H9 (cell line): ENCODE measurements around the gene TPSB2. TPM values are rescaled to one million over a fixed set of nuclear protein-coding genes. Genes with fewer than 3 reads are reported as not detected.
A peak's percentile ranks its signal among the peaks of the same experiment; 100 is the strongest.

Experiments used
- DNase-seq: peaks from one replicate; pipeline ENCODE4 v3.0.0-alpha.2; 2017
- H2AFZ ChIP-seq: one replicate; pipeline ENCODE4 v1.6.1; 2013; ENCODE audit warnings: mild to moderate bottlenecking, low read length, control low read depth, moderate library complexity
- H2AK5ac ChIP-seq: 2 replicates; pipeline ENCODE4 v1.6.1; 2013; ENCODE audit warnings: low read length, control low read depth, mixed read lengths; ENCODE audit not compliant: insufficient read length
- H2BK120ac ChIP-seq: one replicate; pipeline ENCODE4 v1.6.1; 2013; ENCODE audit warnings: low read depth, mild to moderate bottlenecking, low read length, control low read depth, inconsistent platforms; ENCODE audit not compliant: poor library complexity, severe bottlenecking
- H2BK12ac ChIP-seq: 2 replicates; pipeline ENCODE4 v1.6.1; 2013; ENCODE audit warnings: low read length, control low read depth, mixed read lengths, low read depth; ENCODE audit not compliant: insufficient read length
- H2BK15ac ChIP-seq: 2 replicates; pipeline ENCODE4 v1.6.1; 2013; ENCODE audit warnings: low read depth, low read length, control low read depth
- H2BK20ac ChIP-seq: one replicate; pipeline ENCODE4 v1.6.1; 2013; ENCODE audit warnings: low read depth, mild to moderate bottlenecking, low read length, control low read depth, inconsistent platforms; ENCODE audit not compliant: poor library complexity, severe bottlenecking
- H2BK5ac ChIP-seq: 2 replicates; pipeline ENCODE4 v1.6.1; 2013; ENCODE audit warnings: low read length, control low read depth, mixed read lengths; ENCODE audit not compliant: insufficient read length
- H3K14ac ChIP-seq: 2 replicates; pipeline ENCODE4 v1.6.1; 2013; ENCODE audit warnings: low read length, control low read depth; ENCODE audit not compliant: insufficient read depth
- H3K18ac ChIP-seq: 2 replicates; pipeline ENCODE4 v1.6.1; 2013; ENCODE audit warnings: low read depth, mild to moderate bottlenecking, mixed read lengths, low read length, control low read depth; ENCODE audit not compliant: insufficient read length
- H3K23ac ChIP-seq: 2 replicates; pipeline ENCODE4 v1.6.1; 2013; ENCODE audit warnings: low read length, control low read depth, mixed read lengths, low read depth; ENCODE audit not compliant: insufficient read length
- H3K23me2 ChIP-seq: 2 replicates; pipeline ENCODE4 v1.6.1; 2013; ENCODE audit warnings: low read depth, mild to moderate bottlenecking, mixed read lengths, low read length, control low read depth; ENCODE audit not compliant: insufficient read length, poor library complexity, severe bottlenecking
- H3K27ac ChIP-seq: 2 replicates; pipeline ENCODE4 v1.5.1; 2013; ENCODE audit warnings: low read length, control low read depth, mixed read lengths, low read depth; ENCODE audit not compliant: insufficient read length
- H3K27me3 ChIP-seq: 2 replicates; pipeline ENCODE4 v1.6.1; 2013; ENCODE audit warnings: low read length, control low read depth, inconsistent platforms; ENCODE audit not compliant: insufficient read depth
- H3K4ac ChIP-seq: 2 replicates; pipeline ENCODE4 v1.6.1; 2013; ENCODE audit warnings: low read depth, mild to moderate bottlenecking, control low read depth, inconsistent platforms, low read length, moderate library complexity
- H3K4me1 ChIP-seq: 2 replicates; pipeline ENCODE4 v1.6.1; 2013; ENCODE audit warnings: low read length, control low read depth, inconsistent platforms; ENCODE audit not compliant: insufficient read depth
- H3K4me2 ChIP-seq: 2 replicates; pipeline ENCODE4 v1.6.1; 2013; ENCODE audit warnings: low read length, control low read depth, mixed read lengths; ENCODE audit not compliant: insufficient read length, insufficient read depth
- H3K56ac ChIP-seq: 2 replicates; pipeline ENCODE4 v1.6.1; 2013; ENCODE audit warnings: low read depth, mild to moderate bottlenecking, mixed read lengths, low read length, control low read depth; ENCODE audit not compliant: insufficient read length
- H3K79me1 ChIP-seq: 2 replicates; pipeline ENCODE4 v1.6.1; 2013; ENCODE audit warnings: low read depth, mild to moderate bottlenecking, moderate library complexity, low read length, control low read depth, inconsistent platforms; ENCODE audit not compliant: insufficient read depth, poor library complexity, severe bottlenecking
- H3K79me2 ChIP-seq: 2 replicates; pipeline ENCODE4 v1.6.1; 2013; ENCODE audit warnings: low read length, control low read depth, inconsistent platforms; ENCODE audit not compliant: insufficient read depth
- H3K9ac ChIP-seq: 2 replicates; pipeline ENCODE4 v1.6.1; 2013; ENCODE audit warnings: low read length, control low read depth, mixed read lengths; ENCODE audit not compliant: insufficient read length; ENCODE audit errors: extremely low read depth
- H3K9me3 ChIP-seq: one replicate; pipeline ENCODE4 v1.6.1; 2013; ENCODE audit warnings: low read depth, low read length, inconsistent platforms; ENCODE audit not compliant: control insufficient read depth
- H3T11ph ChIP-seq: one replicate; pipeline ENCODE4 v1.6.1; 2013; ENCODE audit warnings: mild to moderate bottlenecking, low read length, control low read depth, inconsistent platforms
- H4K20me1 ChIP-seq: one replicate; pipeline ENCODE4 v1.6.1; 2013; ENCODE audit not compliant: control insufficient read depth, insufficient read length, insufficient read depth
- H4K5ac ChIP-seq: 2 replicates; pipeline ENCODE4 v1.6.1; 2013; ENCODE audit warnings: low read depth, mild to moderate bottlenecking, mixed read lengths, low read length, control low read depth; ENCODE audit not compliant: insufficient read length
- H4K8ac ChIP-seq: replicated peaks from 2 replicates; pipeline ENCODE4 v1.6.1; 2013; ENCODE audit warnings: low read length, control low read depth, mixed read lengths, low read depth; ENCODE audit not compliant: insufficient read length
- H4K91ac ChIP-seq: 2 replicates; pipeline ENCODE4 v1.6.1; 2013; ENCODE audit warnings: low read depth, mild to moderate bottlenecking, moderate library complexity, mixed read lengths, low read length, control low read depth; ENCODE audit not compliant: insufficient read length
- H3K27ac Mint-ChIP-seq, 3 experiments: 2 replicates in 2 of 3; 3 replicates in 1 of 3; pipeline ENCODE4 v1.8.0; 2020 to 2021; ENCODE audit warnings: mixed read lengths in 3 of 3, mild to moderate bottlenecking in 1 of 3, moderate library complexity in 1 of 3
- H3K27me3 Mint-ChIP-seq: 2 replicates; pipeline ENCODE4 v1.8.0; 2021; ENCODE audit warnings: low read depth, mild to moderate bottlenecking, moderate library complexity, mixed read lengths
- H3K36me3 Mint-ChIP-seq, 3 experiments: 2 replicates in 2 of 3; 3 replicates in 1 of 3; pipeline ENCODE4 v1.8.0; 2020 to 2021; ENCODE audit warnings: low read depth in 3 of 3, mixed read lengths in 3 of 3; ENCODE audit not compliant: insufficient read depth in 1 of 3
- H3K4me1 Mint-ChIP-seq, 2 experiments: 2 replicates each; pipeline ENCODE4 v1.8.0; 2020; ENCODE audit warnings: mixed read lengths in 2 of 2
- H3K4me3 Mint-ChIP-seq, 2 experiments: 2 replicates in 1 of 2; 3 replicates in 1 of 2; pipeline ENCODE4 v1.8.0; 2020 to 2021; ENCODE audit warnings: mild to moderate bottlenecking in 2 of 2, mixed read lengths in 2 of 2, moderate library complexity in 1 of 2
- H3K9me3 Mint-ChIP-seq, 2 experiments: 2 replicates in 1 of 2; 3 replicates in 1 of 2; pipeline ENCODE4 v1.8.0; 2020; ENCODE audit warnings: mild to moderate bottlenecking in 2 of 2, mixed read lengths in 2 of 2, moderate library complexity in 1 of 2
- CTCF ChIP-seq: fragments of 200-600 bp; sonication (generic); conservative IDR thresholded peaks from 3 replicates; pipeline ENCODE4 v1.8.0; 2021; ENCODE audit warnings: antibody characterized with exemption, mild to moderate bottlenecking
- WGBS: extraction: QIAGEN DNeasy Blood & Tissue Kit; methylation state at CpG from one replicate; pipeline ENCODE4 v1.1.7; 2013; ENCODE audit warnings: missing lambda C conversion rate, low lambda C conversion rate, mixed read lengths; ENCODE audit not compliant: insufficient read length; ENCODE audit errors: extremely low coverage; 5-methylcytosine and 5-hydroxymethylcytosine counted together
- total RNA-seq: library from RNA; stranded (reverse); gene quantifications from 2 replicates; pipeline ENCODE4 v1.2.1, GENCODE V29; 2021

The TPSB2 gene
- total RNA-seq, 1 experiment from 2014 or later = not detected

GRCh38 chr16:1225051-1225451 lies 4.9 kb downstream of the TPSB2 start, which contains the start of gene TPSG1:
Gene TPSG1, minus strand, starts transcription at chr16:1225268. Its CDS starts 16 bp downstream, at chr16:1225252.
- Histone ChIP-seq H3K23me2 (no peaks in the 10 kb centered on the region), H4K91ac (no peak within 1 kb of the TSS), H3K79me2 (no peaks in the 10 kb centered on the region), H2BK5ac (no peak within 1 kb of the TSS), H4K5ac (no peak within 1 kb of the TSS), H2BK20ac (no peak within 1 kb of the TSS), H3K23ac (no peak within 1 kb of the TSS), H3K56ac (no peak within 1 kb of the TSS), H3K27me3 (no peaks in the 10 kb centered on the region), H3K14ac (no peak within 1 kb of the TSS; the same call in 1 of the 2 replicates), H3K27ac (no peak within 1 kb of the TSS), H4K20me1 (no peaks in the 10 kb centered on the region), H3K9ac (no peak within 1 kb of the TSS), H2AK5ac (no peak within 1 kb of the TSS), H2AFZ (no peak within 1 kb of the TSS), H2BK15ac (no peak within 1 kb of the TSS), H2BK120ac (no peak within 1 kb of the TSS), H3K9me3 (no peaks in the 10 kb centered on the region), H3T11ph (no peak within 1 kb of the TSS), H3K79me1 (no peaks in the 10 kb centered on the region), H3K4ac (no peak within 1 kb of the TSS), H3K18ac (no peak within 1 kb of the TSS), H4K8ac (no peak within 1 kb of the TSS), H2BK12ac (no peak within 1 kb of the TSS), H3K4me1 (no peaks in the 10 kb centered on the region), H3K4me2 (no peak within 1 kb of the TSS)
- Mint-ChIP-seq H3K27me3 (peaks cover 12% of the 10 kb centered on the region), H3K36me3 (peaks cover 5 to 9% (median 9%) of the 10 kb centered on the region in 3 experiments; a peak in 5 of 7 replicates), H3K4me1 (peaks cover 0 to 2% of the 10 kb centered on the region in 2 experiments; a peak in 1 of 4 replicates), H3K4me3 (no peak within 1 kb of the TSS; a peak in 1 of 5 replicates), H3K9me3 (peaks cover 0 to 3% of the 10 kb centered on the region in 2 experiments; a peak in 1 of 5 replicates), H3K27ac (peak within 1 kb of the TSS in 1 of 3 experiments; percentile 51; a peak in 2 of 7 replicates)
- no CpG with 5 or more reads among the region's 10 CpGs for WGBS
- no peak for DNase-seq
- no peak for TF ChIP-seq CTCF
